HG02852 (cell line): ENCODE results near the gene ZSWIM9.

ENCODE experiments used
- ATAC-seq: cut with Tn5 transposase; IDR thresholded peaks from one replicate; pipeline ENCODE4 v1.9.1; 2021; ENCODE audit warnings: mild to moderate bottlenecking, moderate library complexity; ENCODE audit not compliant: unreplicated experiment

Gene ZSWIM9

GRCh38 chr19:48174445-48175030 is 4.1 kb downstream of the ZSWIM9 start:
- ATAC-seq, result no peak

DNA sequence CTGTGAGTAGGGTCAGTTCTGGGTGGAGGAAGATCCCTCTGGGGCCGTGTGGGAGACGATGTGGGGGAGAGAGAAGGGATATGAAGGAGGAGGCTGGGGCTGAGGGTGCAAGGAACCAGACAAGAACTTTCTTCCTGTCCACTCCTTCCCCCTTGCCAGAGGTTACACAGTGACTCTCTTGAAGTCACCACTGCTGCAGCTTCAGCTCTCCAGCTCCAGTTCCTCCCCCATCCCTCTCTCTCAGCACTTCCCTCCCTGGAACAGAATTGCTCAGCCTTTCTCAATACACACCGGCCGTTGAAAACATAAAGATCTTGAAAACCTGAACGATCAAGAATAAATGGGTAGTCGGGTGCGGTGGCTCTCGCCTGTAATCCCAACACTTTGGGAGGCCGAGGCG is 5.1 kb downstream of the ZSWIM9 start:
- no peak for ATAC-seq

- ATAC-seq, result no peak
Observed at GRCh38 chr19:48176226-48176625, 5.7 kb downstream of the ZSWIM9 start.

DNA sequence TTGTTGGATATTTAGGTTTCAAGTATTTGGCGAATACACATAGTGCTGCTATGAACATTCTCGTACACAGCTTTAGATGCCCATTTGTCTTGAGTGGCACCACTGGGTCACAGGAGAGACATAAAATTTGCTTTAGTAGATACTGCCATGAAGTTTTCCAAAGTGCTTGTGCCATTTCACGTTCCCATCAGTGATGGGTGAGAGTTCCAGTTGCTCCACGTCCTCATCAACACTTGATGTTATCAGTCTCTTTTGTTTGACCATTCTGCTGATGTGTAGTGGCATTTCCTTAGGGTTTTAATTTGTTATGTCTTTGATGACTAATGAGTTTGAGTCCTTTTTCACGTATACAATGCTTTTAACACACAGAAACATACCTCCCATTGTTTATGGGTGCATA is 11.0 kb downstream of the ZSWIM9 start:
- ATAC-seq, result no peak

DNA sequence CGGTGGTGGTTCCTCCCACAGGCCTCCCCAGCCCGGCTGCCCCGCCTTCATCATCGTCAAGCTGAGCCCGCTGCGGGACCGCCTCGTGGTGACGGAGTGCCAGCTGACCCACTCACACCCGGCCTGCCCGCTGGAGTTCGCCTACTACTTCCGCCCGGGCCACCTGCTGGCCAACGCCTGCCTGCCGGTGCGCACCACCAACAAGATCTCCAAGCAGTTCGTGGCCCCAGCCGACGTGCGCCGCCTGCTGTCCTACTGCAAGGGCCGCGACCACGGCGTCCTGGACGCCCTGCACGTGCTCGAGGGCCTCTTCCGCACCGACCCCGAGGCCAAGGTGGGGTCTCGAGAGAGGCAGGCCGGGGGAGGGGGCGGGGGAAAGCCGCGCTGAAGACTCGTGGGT is 12.0 kb downstream of the ZSWIM9 start:
- ATAC-seq, result no peak

DNA sequence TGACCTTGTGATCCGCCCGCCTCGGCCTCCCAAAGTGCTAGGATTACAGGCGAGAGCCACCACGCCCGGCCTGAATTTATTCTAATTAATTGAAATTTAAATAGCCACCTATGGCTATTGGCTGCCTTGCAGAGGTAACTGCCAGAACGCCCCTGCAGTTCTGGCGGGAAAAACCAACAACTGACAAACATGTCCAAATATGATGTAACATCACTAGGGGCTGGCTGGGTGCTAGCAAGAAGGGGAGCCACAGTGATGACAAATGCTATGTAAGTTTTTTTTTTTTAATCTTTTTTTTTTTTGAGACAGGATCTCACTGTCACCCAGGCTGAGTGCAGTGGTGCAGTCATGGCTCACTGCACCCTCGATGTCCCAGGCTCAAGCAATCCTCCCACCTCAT is 12.9 kb downstream of the ZSWIM9 start:
- ATAC-seq, result no peak

- no peak for ATAC-seq
Observed at GRCh38 chr19:48186015-48186414, 15.5 kb downstream of the ZSWIM9 start.

DNA sequence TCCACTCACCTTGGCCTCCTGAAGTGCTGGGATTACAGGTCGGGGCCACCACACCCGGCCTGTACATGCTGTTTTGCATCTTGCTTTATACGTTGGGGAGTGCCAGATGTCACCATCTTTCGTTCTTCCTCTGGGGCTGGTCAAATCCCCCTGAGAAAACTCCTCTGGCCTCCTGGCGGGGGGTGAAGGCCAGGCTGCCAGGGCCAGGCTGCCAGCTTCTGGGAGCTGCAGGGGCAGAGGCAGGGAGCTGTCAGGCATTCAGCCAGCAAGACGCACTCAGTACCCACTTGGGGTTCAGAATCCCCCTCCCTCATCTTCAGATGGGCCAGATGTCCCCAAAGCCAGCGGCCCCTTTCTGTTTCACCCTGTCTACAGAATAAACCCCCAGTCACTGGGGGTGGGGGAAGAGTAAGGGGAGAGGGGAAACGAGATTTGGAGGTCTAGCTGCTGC is 16.1 kb downstream of the ZSWIM9 start:
- ATAC-seq, result no peak

GRCh38 chr19:48190288-48190884 is 19.9 kb downstream of the ZSWIM9 start:
- no peak for ATAC-seq

GRCh38 chr19:48190885-48191284 is 20.4 kb downstream of the ZSWIM9 start:
- ATAC-seq, result no peak

DNA sequence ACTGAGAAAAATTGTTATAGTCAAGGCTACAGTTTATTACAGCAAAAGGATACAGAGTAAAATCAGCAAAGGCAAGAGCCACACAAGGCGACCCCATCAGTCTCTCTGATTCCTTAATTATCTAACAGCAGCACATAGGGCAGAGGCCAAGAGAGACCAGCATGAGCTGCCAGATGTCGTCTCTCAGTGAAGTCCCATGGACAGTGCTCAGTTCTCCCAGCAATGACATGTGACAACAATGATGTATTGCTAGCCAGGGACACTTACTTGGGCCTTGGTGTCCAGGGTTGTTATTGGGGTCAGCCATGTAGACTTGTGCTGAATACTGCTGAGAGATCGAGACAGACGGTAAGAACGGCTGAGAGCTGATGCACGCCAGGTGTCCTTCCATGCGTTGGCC is 22.3 kb downstream of the ZSWIM9 start:
- no peak for ATAC-seq

DNA sequence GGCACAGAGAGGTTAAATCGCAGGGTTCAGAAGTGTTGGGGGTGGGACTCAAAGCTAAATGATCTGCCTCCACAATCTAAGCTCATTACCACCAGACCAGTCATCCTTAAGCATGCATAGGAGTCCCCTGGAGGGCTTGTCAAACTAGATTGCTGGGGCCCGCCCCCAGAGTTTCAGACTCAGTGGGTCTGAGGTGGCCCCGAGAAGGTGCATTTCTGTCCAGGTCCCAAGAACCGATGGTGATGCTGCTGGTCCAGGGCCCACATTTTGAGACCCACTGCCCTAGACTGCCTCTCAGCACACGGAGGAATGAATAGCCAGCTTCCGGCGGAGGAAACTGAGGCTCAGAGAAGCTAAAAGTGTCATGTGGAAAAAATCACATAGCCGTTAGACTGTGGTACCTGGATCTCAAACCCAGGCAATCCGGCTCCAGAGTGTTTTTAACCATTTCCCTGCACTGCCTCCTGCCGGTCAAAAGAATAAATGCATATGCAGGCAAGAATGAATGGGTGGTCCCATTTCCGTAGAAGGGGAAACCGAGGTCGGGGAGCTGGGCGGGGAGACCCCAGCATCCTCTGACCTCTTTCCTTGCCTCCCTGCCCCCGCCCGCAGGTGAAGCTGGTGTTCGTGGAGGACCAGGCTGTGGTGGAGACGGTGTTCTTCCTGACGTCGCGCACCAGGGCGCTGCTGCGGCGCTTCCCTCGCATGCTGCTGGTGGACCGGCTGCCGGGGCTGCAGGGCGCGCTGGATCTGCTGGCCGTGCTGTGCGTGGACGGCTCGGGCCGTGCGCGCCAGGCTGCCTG is 23.8 kb downstream of the ZSWIM9 start:
- no peak for ATAC-seq

DNA sequence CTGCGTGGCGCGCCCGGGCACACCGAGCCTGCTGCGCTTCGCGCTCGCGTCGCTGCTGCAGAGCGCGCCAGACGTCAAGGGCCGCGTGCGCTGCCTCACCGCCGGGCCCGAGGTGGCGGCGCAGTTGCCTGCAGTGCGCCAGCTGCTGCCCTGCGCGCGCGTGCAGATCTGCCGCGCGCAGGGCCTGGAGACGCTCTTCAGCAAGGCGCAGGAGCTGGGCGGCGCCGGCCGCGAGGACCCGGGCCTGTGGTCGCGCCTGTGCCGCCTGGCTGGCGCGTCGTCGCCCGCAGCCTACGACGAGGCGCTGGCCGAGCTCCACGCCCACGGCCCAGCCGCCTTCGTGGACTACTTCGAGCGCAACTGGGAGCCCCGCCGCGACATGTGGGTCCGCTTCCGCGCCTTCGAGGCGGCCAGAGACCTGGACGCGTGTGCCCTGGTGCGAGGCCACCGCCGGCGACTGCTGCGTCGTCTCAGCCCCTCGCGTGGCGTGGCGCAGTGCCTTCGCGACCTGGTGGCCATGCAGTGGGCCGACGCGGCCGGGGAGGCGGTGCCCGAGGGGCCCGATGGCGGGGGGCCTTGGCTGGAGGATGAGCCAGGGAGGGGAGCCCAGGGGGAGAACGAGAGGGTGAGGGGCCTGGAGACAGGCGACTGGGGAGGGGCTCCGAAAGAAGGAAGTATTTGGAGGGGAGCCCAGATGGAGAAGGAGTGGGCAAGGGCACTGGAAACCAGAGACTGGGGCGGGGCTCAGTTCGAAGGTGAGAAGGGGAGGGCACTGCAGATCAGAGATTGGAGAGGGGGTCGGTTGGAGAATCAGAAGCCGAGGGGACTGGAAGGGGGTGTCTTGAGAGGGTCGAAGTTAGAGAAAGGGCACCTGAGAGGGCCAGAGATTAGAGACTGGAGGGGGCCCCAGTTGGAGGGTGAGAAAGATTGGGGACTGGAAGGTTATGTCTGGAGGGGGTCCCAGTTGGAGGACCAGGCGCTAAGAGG is 24.7 kb downstream of the ZSWIM9 start:
- ATAC-seq, result no peak

DNA sequence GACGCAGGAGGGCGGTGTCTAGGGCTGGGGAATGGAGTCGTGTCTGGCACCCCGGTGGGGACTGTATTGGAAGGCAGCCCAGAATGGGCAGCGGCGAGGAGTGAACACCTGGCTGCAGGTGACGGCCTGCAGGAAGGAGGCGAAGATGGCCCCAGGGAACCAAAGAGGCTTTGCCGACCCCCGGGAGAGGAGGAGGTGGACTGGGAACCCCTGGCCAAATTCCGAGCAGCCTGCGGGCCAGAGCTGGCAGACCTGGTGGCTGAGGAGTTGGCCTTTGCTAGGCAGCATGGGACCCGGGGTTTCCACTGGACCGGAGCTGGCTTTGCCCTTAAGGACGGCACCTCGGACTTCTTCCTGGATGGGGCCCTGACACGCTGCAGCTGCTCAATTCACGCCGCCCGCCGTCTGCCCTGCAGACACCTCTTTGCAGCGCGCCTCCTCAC is 25.9 kb downstream of the ZSWIM9 start:
- ATAC-seq, result no peak

DNA sequence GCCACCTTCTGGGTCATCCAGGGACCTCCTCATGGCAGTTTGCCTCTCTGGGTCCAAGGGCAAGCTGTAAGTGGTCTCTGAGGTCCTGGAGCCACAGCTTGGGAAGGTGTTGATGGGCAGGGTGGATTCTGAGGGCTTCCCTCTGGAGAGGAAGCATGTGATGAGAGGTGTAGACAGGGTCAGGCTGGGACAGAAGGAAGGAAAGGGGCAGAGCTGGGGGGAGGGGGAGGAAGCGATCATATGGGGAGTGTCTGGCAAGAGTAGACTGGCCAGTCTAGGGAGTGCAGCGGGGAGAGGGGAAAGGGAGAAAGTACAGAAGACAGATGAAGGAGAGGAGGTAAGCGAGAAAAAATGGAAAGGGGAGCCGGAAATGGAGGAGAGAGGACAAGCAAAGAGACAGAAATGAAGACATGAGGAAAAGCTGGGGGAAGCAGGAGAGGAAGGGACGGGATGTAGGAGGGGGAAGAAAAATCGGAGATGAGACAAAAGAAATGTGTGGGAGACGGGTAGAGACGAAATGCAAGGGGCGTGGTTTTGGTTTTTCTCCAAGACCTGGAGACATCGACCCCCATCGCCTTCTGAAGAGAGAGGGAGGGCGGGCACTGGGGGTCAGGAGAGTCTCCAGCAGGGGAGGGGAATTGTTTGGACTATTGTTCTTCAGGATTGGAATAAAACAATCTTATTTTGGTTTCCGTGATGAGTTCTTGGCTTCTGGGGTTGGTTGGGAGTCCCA is 26.6 kb downstream of the ZSWIM9 start:
- no peak for ATAC-seq

GRCh38 chr19:48203222-48203793 is 32.8 kb downstream of the ZSWIM9 start:
- ATAC-seq, result no peak

- ATAC-seq, result peak; percentile 95
Observed at GRCh38 chr19:48203794-48204628, 33.5 kb downstream of the ZSWIM9 start.

- no peak for ATAC-seq
Observed at GRCh38 chr19:48206397-48207093, 36.1 kb downstream of the ZSWIM9 start.
